H9 (cell line): Measurements from ENCODE around the gene ANGEL1. TPM values are rescaled to one million over a fixed set of nuclear protein-coding genes. Genes with fewer than 3 reads are reported as not detected.

ENCODE experiments used
- DNase-seq: peaks from one replicate; pipeline ENCODE4 v3.0.0-alpha.2; 2017
- H2AFZ ChIP-seq: one replicate; pipeline ENCODE4 v1.6.1; 2013; ENCODE audit warnings: mild to moderate bottlenecking, low read length, control low read depth, moderate library complexity
- H2AK5ac ChIP-seq: 2 replicates; pipeline ENCODE4 v1.6.1; 2013; ENCODE audit warnings: low read length, control low read depth, mixed read lengths; ENCODE audit not compliant: insufficient read length
- H2BK120ac ChIP-seq: one replicate; pipeline ENCODE4 v1.6.1; 2013; ENCODE audit warnings: low read depth, mild to moderate bottlenecking, low read length, control low read depth, inconsistent platforms; ENCODE audit not compliant: poor library complexity, severe bottlenecking
- H2BK12ac ChIP-seq: 2 replicates; pipeline ENCODE4 v1.6.1; 2013; ENCODE audit warnings: low read length, control low read depth, mixed read lengths, low read depth; ENCODE audit not compliant: insufficient read length
- H2BK15ac ChIP-seq: 2 replicates; pipeline ENCODE4 v1.6.1; 2013; ENCODE audit warnings: low read depth, low read length, control low read depth
- H2BK20ac ChIP-seq: one replicate; pipeline ENCODE4 v1.6.1; 2013; ENCODE audit warnings: low read depth, mild to moderate bottlenecking, low read length, control low read depth, inconsistent platforms; ENCODE audit not compliant: poor library complexity, severe bottlenecking
- H2BK5ac ChIP-seq: 2 replicates; pipeline ENCODE4 v1.6.1; 2013; ENCODE audit warnings: low read length, control low read depth, mixed read lengths; ENCODE audit not compliant: insufficient read length
- H3K14ac ChIP-seq: 2 replicates; pipeline ENCODE4 v1.6.1; 2013; ENCODE audit warnings: low read length, control low read depth; ENCODE audit not compliant: insufficient read depth
- H3K18ac ChIP-seq: 2 replicates; pipeline ENCODE4 v1.6.1; 2013; ENCODE audit warnings: low read depth, mild to moderate bottlenecking, mixed read lengths, low read length, control low read depth; ENCODE audit not compliant: insufficient read length
- H3K23ac ChIP-seq: 2 replicates; pipeline ENCODE4 v1.6.1; 2013; ENCODE audit warnings: low read length, control low read depth, mixed read lengths, low read depth; ENCODE audit not compliant: insufficient read length
- H3K23me2 ChIP-seq: 2 replicates; pipeline ENCODE4 v1.6.1; 2013; ENCODE audit warnings: low read depth, mild to moderate bottlenecking, mixed read lengths, low read length, control low read depth; ENCODE audit not compliant: insufficient read length, poor library complexity, severe bottlenecking
- H3K27ac ChIP-seq: 2 replicates; pipeline ENCODE4 v1.5.1; 2013; ENCODE audit warnings: low read length, control low read depth, mixed read lengths, low read depth; ENCODE audit not compliant: insufficient read length
- H3K27me3 ChIP-seq: 2 replicates; pipeline ENCODE4 v1.6.1; 2013; ENCODE audit warnings: low read length, control low read depth, inconsistent platforms; ENCODE audit not compliant: insufficient read depth
- H3K4ac ChIP-seq: 2 replicates; pipeline ENCODE4 v1.6.1; 2013; ENCODE audit warnings: low read depth, mild to moderate bottlenecking, control low read depth, inconsistent platforms, low read length, moderate library complexity
- H3K4me1 ChIP-seq: 2 replicates; pipeline ENCODE4 v1.6.1; 2013; ENCODE audit warnings: low read length, control low read depth, inconsistent platforms; ENCODE audit not compliant: insufficient read depth
- H3K4me2 ChIP-seq: 2 replicates; pipeline ENCODE4 v1.6.1; 2013; ENCODE audit warnings: low read length, control low read depth, mixed read lengths; ENCODE audit not compliant: insufficient read length, insufficient read depth
- H3K56ac ChIP-seq: 2 replicates; pipeline ENCODE4 v1.6.1; 2013; ENCODE audit warnings: low read depth, mild to moderate bottlenecking, mixed read lengths, low read length, control low read depth; ENCODE audit not compliant: insufficient read length
- H3K79me1 ChIP-seq: 2 replicates; pipeline ENCODE4 v1.6.1; 2013; ENCODE audit warnings: low read depth, mild to moderate bottlenecking, moderate library complexity, low read length, control low read depth, inconsistent platforms; ENCODE audit not compliant: insufficient read depth, poor library complexity, severe bottlenecking
- H3K79me2 ChIP-seq: 2 replicates; pipeline ENCODE4 v1.6.1; 2013; ENCODE audit warnings: low read length, control low read depth, inconsistent platforms; ENCODE audit not compliant: insufficient read depth
- H3K9ac ChIP-seq: 2 replicates; pipeline ENCODE4 v1.6.1; 2013; ENCODE audit warnings: low read length, control low read depth, mixed read lengths; ENCODE audit not compliant: insufficient read length; ENCODE audit errors: extremely low read depth
- H3K9me3 ChIP-seq: one replicate; pipeline ENCODE4 v1.6.1; 2013; ENCODE audit warnings: low read depth, low read length, inconsistent platforms; ENCODE audit not compliant: control insufficient read depth
- H3T11ph ChIP-seq: one replicate; pipeline ENCODE4 v1.6.1; 2013; ENCODE audit warnings: mild to moderate bottlenecking, low read length, control low read depth, inconsistent platforms
- H4K20me1 ChIP-seq: one replicate; pipeline ENCODE4 v1.6.1; 2013; ENCODE audit not compliant: control insufficient read depth, insufficient read length, insufficient read depth
- H4K5ac ChIP-seq: 2 replicates; pipeline ENCODE4 v1.6.1; 2013; ENCODE audit warnings: low read depth, mild to moderate bottlenecking, mixed read lengths, low read length, control low read depth; ENCODE audit not compliant: insufficient read length
- H4K8ac ChIP-seq: replicated peaks from 2 replicates; pipeline ENCODE4 v1.6.1; 2013; ENCODE audit warnings: low read length, control low read depth, mixed read lengths, low read depth; ENCODE audit not compliant: insufficient read length
- H4K91ac ChIP-seq: 2 replicates; pipeline ENCODE4 v1.6.1; 2013; ENCODE audit warnings: low read depth, mild to moderate bottlenecking, moderate library complexity, mixed read lengths, low read length, control low read depth; ENCODE audit not compliant: insufficient read length
- H3K27ac Mint-ChIP-seq, 3 experiments: 2 replicates in 2 of 3; 3 replicates in 1 of 3; pipeline ENCODE4 v1.8.0; 2020 to 2021; ENCODE audit warnings: mixed read lengths in 3 of 3, mild to moderate bottlenecking in 1 of 3, moderate library complexity in 1 of 3
- H3K27me3 Mint-ChIP-seq: 2 replicates; pipeline ENCODE4 v1.8.0; 2021; ENCODE audit warnings: low read depth, mild to moderate bottlenecking, moderate library complexity, mixed read lengths
- H3K36me3 Mint-ChIP-seq, 3 experiments: 2 replicates in 2 of 3; 3 replicates in 1 of 3; pipeline ENCODE4 v1.8.0; 2020 to 2021; ENCODE audit warnings: low read depth in 3 of 3, mixed read lengths in 3 of 3; ENCODE audit not compliant: insufficient read depth in 1 of 3
- H3K4me1 Mint-ChIP-seq, 2 experiments: 2 replicates each; pipeline ENCODE4 v1.8.0; 2020; ENCODE audit warnings: mixed read lengths in 2 of 2
- H3K4me3 Mint-ChIP-seq, 2 experiments: 2 replicates in 1 of 2; 3 replicates in 1 of 2; pipeline ENCODE4 v1.8.0; 2020 to 2021; ENCODE audit warnings: mild to moderate bottlenecking in 2 of 2, mixed read lengths in 2 of 2, moderate library complexity in 1 of 2
- H3K9me3 Mint-ChIP-seq, 2 experiments: 2 replicates in 1 of 2; 3 replicates in 1 of 2; pipeline ENCODE4 v1.8.0; 2020; ENCODE audit warnings: mild to moderate bottlenecking in 2 of 2, mixed read lengths in 2 of 2, moderate library complexity in 1 of 2
- CTCF ChIP-seq: fragments of 200-600 bp; sonication (generic); conservative IDR thresholded peaks from 3 replicates; pipeline ENCODE4 v1.8.0; 2021; ENCODE audit warnings: antibody characterized with exemption, mild to moderate bottlenecking
- WGBS: extraction: QIAGEN DNeasy Blood & Tissue Kit; methylation state at CpG from one replicate; pipeline ENCODE4 v1.1.7; 2013; ENCODE audit warnings: missing lambda C conversion rate, low lambda C conversion rate, mixed read lengths; ENCODE audit not compliant: insufficient read length; ENCODE audit errors: extremely low coverage; 5-methylcytosine and 5-hydroxymethylcytosine counted together
- total RNA-seq: library from RNA; stranded (reverse); gene quantifications from 2 replicates; pipeline ENCODE4 v1.2.1, GENCODE V29; 2021

The ANGEL1 gene
- total RNA-seq, 1 experiment from 2014 or later, result 21.5 TPM

- H3K79me2 ChIP-seq, result no peaks in the 10 kb centered on the region
- H3K27ac Mint-ChIP-seq, result no peak overlapping the region
- no peaks in the 10 kb centered on the region for H3K79me1 ChIP-seq
- H2BK20ac ChIP-seq, result no peak overlapping the region
- no peak overlapping the region for H3K27ac ChIP-seq
- H2AFZ ChIP-seq, result no peak overlapping the region
- H3K9ac ChIP-seq, result no peak overlapping the region
- H2BK120ac ChIP-seq, result no peak overlapping the region
- H3K9me3 ChIP-seq, result no peaks in the 10 kb centered on the region
- no peak overlapping the region for H4K8ac ChIP-seq
- no peaks in the 10 kb centered on the region for H3K27me3 ChIP-seq
- H3K4me1 Mint-ChIP-seq, result peaks cover 10 to 19% of the 10 kb centered on the region in 2 experiments
- H3K27me3 Mint-ChIP-seq, result peaks cover 5% of the 10 kb centered on the region
- H3K23me2 ChIP-seq, result no peaks in the 10 kb centered on the region
- no peak overlapping the region for H4K5ac ChIP-seq
- TF ChIP-seq CTCF, result no peak
- no peaks in the 10 kb centered on the region for H4K20me1 ChIP-seq
- no peak overlapping the region for H2BK5ac ChIP-seq
- H3K9me3 Mint-ChIP-seq, result no peaks in the 10 kb centered on the region
- H2AK5ac ChIP-seq, result no peak overlapping the region
- H3K4ac ChIP-seq, result no peak overlapping the region
- H3K18ac ChIP-seq, result no peak overlapping the region
- H4K91ac ChIP-seq, result no peak overlapping the region
- H2BK15ac ChIP-seq, result no peak overlapping the region
- no peak overlapping the region for H3T11ph ChIP-seq
- H3K4me1 ChIP-seq, result no peaks in the 10 kb centered on the region
- no peak overlapping the region for H3K4me2 ChIP-seq
- H3K36me3 Mint-ChIP-seq, result no peaks in the 10 kb centered on the region
- no peak overlapping the region for H3K14ac ChIP-seq
- DNase-seq, result no peak
- no peak overlapping the region for H3K56ac ChIP-seq
- WGBS, result no CpG with 5 or more reads among the region's 5 CpGs
- H2BK12ac ChIP-seq, result no peak overlapping the region
- no peak overlapping the region for H3K4me3 Mint-ChIP-seq
- no peak overlapping the region for H3K23ac ChIP-seq
These were observed 24.8 kb upstream of the ANGEL1 start for GRCh38 chr14:76837524-76837923.
